Measurements from ENCODE around the gene SREK1IP1. TPM values are rescaled to one million over a fixed set of nuclear protein-coding genes. Genes with fewer than 3 reads are reported as not detected.

Gene SREK1IP1
- total RNA-seq, 1 donor from 2014 or later: 31.7 TPM

Other genes starting within 250 kb of the SREK1IP1 start
- not detected in 2 replicates for gene SHISAL2B, start 78.2 kb downstream of the SREK1IP1 start, total RNA-seq
- 29.1 and 33.5 TPM in 2 replicates for gene CWC27, start 239 bp upstream of the SREK1IP1 start, total RNA-seq

Data from activated T-helper 1 cell treated with anti-CD3 and anti-CD28 coated beads, Interleukin-12 subunit alpha, Interleukin-12 subunit beta, Interleukin-2, Interleukin-4 antibody, amounts not matched to agents 30 ng/mL and 10 ng/mL and 1 ng/mL, durations not matched to agents 14 hours and 24 hours and 36 hours (primary cell).